ENCODE data around the gene TMEM184A.

Gene TMEM184A

DNA sequence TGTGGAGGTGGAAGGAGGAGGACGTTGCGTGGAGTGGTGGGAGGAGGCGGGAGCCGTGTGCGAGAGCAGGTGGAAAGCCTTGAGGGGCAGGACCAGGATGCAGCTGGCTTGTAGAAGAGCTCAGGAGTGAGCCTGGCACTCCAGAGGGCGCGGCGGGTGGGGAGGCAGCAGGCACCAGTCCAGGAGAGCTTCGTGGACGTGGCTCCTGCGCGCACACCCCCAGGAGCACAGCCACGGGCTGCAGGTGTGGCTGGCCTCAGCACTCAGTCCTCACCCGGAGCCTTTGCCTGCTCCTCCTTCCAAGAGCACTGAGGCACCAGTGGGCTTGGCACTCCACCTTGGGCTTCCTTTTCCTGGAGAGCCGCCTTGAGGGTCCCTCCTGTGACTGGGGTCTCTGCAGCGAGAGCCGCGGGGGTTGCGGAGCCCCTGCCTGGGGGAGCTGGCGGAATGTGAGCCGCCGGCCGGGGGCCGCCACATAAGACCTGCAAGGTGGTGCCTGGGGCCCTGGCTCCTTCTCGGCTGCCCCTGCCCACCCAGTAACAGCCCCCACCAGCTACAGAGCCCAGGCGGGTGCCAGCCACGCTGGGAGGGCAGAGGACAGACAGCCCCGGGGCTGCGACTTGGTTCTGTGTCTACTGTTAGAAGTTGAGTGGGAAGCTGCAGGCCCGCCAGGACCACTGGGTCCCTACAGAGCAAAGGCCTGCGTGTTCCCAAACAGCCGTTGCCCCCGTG, 14.4 kb downstream of the TMEM184A start:
- H2AFZ ChIP-seq (ENCODE audit: low read depth, low read length), result no peak overlapping the region
- H3K4me3 ChIP-seq (ENCODE audit: low read length), result no peak overlapping the region
- no peaks in the 10 kb centered on the region for H3K9me3 ChIP-seq (ENCODE audit: low read length)
- H3K36me3 ChIP-seq (ENCODE audit: insufficient read depth, low read length), result peaks cover 15% of the 10 kb centered on the region
- H3K27me3 ChIP-seq (ENCODE audit: insufficient read depth, low read length), result no peaks in the 10 kb centered on the region
- peaks cover 31% of the 10 kb centered on the region for H3K4me1 ChIP-seq (ENCODE audit: insufficient read depth, low read length)

GRCh38 chr7:1540776-1541271, 15.2 kb downstream of the TMEM184A start:
- Histone ChIP-seq H2AFZ (ENCODE audit: low read depth, low read length) (no peak overlapping the region), H3K4me1 (ENCODE audit: insufficient read depth, low read length) (peaks cover 38% of the 10 kb centered on the region), H3K4me3 (ENCODE audit: low read length) (no peak overlapping the region), H3K9me3 (ENCODE audit: low read length) (no peaks in the 10 kb centered on the region), H3K36me3 (ENCODE audit: insufficient read depth, low read length) (peaks cover 15% of the 10 kb centered on the region), H3K27me3 (ENCODE audit: insufficient read depth, low read length) (no peaks in the 10 kb centered on the region)

GRCh38 chr7:1539882-1540775, 15.9 kb downstream of the TMEM184A start:
- Histone ChIP-seq H3K9me3 (ENCODE audit: low read length) (no peaks in the 10 kb centered on the region), H2AFZ (ENCODE audit: low read depth, low read length) (no peak overlapping the region), H3K4me3 (ENCODE audit: low read length) (no peak overlapping the region), H3K27me3 (ENCODE audit: insufficient read depth, low read length) (no peaks in the 10 kb centered on the region), H3K36me3 (ENCODE audit: insufficient read depth, low read length) (peaks cover 15% of the 10 kb centered on the region), H3K4me1 (ENCODE audit: insufficient read depth, low read length) (peaks cover 43% of the 10 kb centered on the region)

DNA sequence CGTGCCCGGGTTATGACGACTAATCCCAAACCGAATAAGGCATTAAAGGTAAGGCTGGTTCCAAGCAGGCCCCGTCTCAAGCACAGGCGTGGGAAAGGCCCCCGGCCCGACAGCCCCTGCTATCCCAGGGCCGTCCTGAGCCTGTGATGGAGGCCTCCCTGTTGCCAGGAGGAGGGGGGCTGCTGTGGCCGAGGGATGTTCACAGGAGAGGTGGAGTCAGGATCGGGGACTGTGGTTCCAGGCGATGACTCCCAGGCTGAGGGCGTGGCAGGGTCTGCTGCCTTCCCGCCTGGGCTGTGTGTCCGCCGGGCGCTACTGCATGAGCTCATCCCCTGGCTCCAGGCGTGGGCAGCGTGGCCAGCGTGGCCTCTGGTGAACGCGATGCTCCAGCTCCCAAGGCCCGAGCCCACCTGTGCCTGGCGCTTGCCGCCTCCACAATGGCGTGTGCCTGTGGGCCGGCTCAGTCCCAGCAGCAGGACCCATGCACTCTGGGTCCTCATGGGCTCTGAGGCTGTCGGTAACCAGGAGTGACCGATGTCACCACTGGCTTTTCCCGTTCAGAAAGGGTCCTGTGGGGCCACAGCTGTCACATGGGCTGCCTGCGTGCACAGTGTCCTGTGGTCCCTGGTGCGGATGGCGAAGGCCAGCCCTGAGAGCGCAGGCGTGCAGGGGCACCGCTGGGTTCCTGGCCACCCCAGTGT, 16.7 kb downstream of the TMEM184A start:
- H2AFZ ChIP-seq (ENCODE audit: low read depth, low read length), result no peak overlapping the region
- no peaks in the 10 kb centered on the region for H3K27me3 ChIP-seq (ENCODE audit: insufficient read depth, low read length)
- H3K4me3 ChIP-seq (ENCODE audit: low read length), result no peak overlapping the region
- H3K36me3 ChIP-seq (ENCODE audit: insufficient read depth, low read length), result peaks cover 15% of the 10 kb centered on the region
- peaks cover 48% of the 10 kb centered on the region for H3K4me1 ChIP-seq (ENCODE audit: insufficient read depth, low read length)
- no peaks in the 10 kb centered on the region for H3K9me3 ChIP-seq (ENCODE audit: low read length)

GRCh38 chr7:1538544-1539180, 17.3 kb downstream of the TMEM184A start:
- Histone ChIP-seq H2AFZ (ENCODE audit: low read depth, low read length) (no peak overlapping the region), H3K27me3 (ENCODE audit: insufficient read depth, low read length) (no peaks in the 10 kb centered on the region), H3K4me1 (ENCODE audit: insufficient read depth, low read length) (peaks cover 55% of the 10 kb centered on the region), H3K4me3 (ENCODE audit: low read length) (peak overlapping the region; percentile 11), H3K36me3 (ENCODE audit: insufficient read depth, low read length) (peaks cover 15% of the 10 kb centered on the region), H3K9me3 (ENCODE audit: low read length) (no peaks in the 10 kb centered on the region)

DNA sequence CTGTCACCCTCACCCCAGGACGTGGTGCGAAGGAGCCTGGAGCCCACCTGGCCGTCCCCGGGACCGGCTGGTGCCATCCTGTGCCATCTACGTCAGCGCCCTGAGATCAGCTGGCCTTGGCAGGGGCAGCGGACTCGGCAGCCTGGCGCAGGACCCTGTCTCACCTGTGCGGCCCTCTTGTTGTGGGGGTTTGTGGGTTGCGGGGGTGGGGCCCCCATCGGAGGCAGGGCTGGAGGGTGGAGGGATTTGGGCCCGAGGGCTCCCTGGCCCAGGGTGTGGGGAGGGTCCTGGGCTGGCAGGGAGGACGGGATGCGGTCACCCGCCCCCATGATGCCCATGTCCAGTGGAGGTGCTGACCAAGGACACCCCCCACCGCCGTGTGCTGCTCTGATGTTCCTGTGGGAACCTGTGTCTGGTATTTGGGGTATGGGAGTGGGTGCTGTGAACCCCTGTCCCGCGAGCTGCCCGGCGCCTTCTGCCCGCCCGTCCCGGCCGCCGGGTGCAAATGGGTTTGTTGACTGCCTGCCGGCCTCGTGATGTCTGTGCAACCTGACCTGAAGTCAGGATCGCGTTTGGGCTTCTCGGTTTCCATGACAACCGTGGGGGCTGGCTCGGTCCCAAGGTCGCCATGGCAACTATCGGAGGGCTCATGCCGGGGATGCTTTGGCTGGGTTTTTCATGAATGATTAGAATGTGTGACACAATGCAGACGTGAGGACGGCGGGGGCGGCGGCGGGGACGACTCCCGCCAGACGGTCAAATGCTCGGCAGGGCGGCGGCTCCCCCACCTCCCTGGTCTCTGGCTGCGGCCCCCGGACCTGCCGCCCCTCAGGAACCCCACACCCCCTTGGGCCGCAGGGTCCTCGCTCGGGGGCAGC, 18.2 kb downstream of the TMEM184A start:
- H3K9me3 ChIP-seq (ENCODE audit: low read length), result no peaks in the 10 kb centered on the region
- H3K4me3 ChIP-seq (ENCODE audit: low read length), result peak overlapping the region; percentile 18
- peaks cover 61% of the 10 kb centered on the region for H3K4me1 ChIP-seq (ENCODE audit: insufficient read depth, low read length)
- no peak overlapping the region for H2AFZ ChIP-seq (ENCODE audit: low read depth, low read length)
- peaks cover 15% of the 10 kb centered on the region for H3K36me3 ChIP-seq (ENCODE audit: insufficient read depth, low read length)
- H3K27me3 ChIP-seq (ENCODE audit: insufficient read depth, low read length), result no peaks in the 10 kb centered on the region

DNA sequence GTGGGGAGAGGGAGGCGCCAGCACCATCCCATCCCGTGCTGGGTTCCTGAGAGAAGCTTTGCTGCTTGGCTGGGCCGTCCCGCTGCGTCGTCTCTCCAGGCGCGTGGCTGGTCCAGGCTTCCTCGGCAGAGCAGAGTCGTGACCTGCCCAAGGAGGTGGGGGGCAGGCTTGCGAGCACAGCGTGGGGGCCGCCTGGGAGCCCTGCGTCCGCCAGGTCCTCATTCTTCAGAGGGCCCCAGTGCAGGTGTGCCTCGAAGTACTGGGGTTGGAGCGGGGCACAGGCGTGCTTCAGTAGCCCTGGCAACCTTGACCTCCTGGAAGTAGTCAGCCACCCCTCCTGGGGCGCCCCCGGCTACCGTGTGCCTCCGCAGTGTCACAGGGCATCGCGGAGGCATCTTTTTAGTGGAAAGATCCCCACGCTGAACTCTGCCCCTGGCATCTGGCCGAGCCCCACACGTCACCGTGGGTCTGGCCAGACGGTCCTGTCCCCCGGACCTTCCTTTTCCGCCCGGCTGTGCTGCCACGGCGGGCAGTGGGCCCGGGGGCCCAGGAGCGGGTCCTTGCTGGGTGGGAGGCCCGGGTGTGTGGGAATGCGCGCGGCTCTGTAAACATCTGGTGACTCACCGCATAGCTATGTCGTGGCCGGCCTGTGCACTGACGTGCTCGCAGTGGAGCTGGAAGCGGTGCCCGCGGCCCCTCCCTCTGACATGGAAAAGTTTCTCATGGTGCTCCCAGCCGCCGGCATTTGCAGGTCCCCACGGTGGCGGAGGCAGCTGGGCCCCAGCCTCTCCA, 19.1 kb downstream of the TMEM184A start:
- Histone ChIP-seq H3K9me3 (ENCODE audit: low read length) (no peaks in the 10 kb centered on the region), H3K4me1 (ENCODE audit: insufficient read depth, low read length) (peaks cover 69% of the 10 kb centered on the region), H2AFZ (ENCODE audit: low read depth, low read length) (no peak overlapping the region), H3K27me3 (ENCODE audit: insufficient read depth, low read length) (no peaks in the 10 kb centered on the region), H3K4me3 (ENCODE audit: low read length) (peak overlapping the region; percentile 21), H3K36me3 (ENCODE audit: insufficient read depth, low read length) (peaks cover 15% of the 10 kb centered on the region)

GRCh38 chr7:1536455-1536742, 19.6 kb downstream of the TMEM184A start:
- Histone ChIP-seq H3K4me3 (ENCODE audit: low read length) (no peak overlapping the region), H3K36me3 (ENCODE audit: insufficient read depth, low read length) (peaks cover 14% of the 10 kb centered on the region), H3K9me3 (ENCODE audit: low read length) (no peaks in the 10 kb centered on the region), H2AFZ (ENCODE audit: low read depth, low read length) (no peak overlapping the region), H3K27me3 (ENCODE audit: insufficient read depth, low read length) (no peaks in the 10 kb centered on the region), H3K4me1 (ENCODE audit: insufficient read depth, low read length) (peaks cover 74% of the 10 kb centered on the region)

- peaks cover 9% of the 10 kb centered on the region for H3K36me3 ChIP-seq (ENCODE audit: insufficient read depth, low read length)
- H3K27me3 ChIP-seq (ENCODE audit: insufficient read depth, low read length), result no peaks in the 10 kb centered on the region
- no peaks in the 10 kb centered on the region for H3K9me3 ChIP-seq (ENCODE audit: low read length)
- H3K4me1 ChIP-seq (ENCODE audit: insufficient read depth, low read length), result peaks cover 76% of the 10 kb centered on the region
- no peak overlapping the region for H3K4me3 ChIP-seq (ENCODE audit: low read length)
- H2AFZ ChIP-seq (ENCODE audit: low read depth, low read length), result no peak overlapping the region
Observed at GRCh38 chr7:1535701-1536454, 20.1 kb downstream of the TMEM184A start.

- H2AFZ ChIP-seq (ENCODE audit: low read depth, low read length), result no peak overlapping the region
- H3K9me3 ChIP-seq (ENCODE audit: low read length), result no peaks in the 10 kb centered on the region
- H3K27me3 ChIP-seq (ENCODE audit: insufficient read depth, low read length), result no peaks in the 10 kb centered on the region
- H3K4me3 ChIP-seq (ENCODE audit: low read length), result no peak overlapping the region
- peaks cover 4% of the 10 kb centered on the region for H3K36me3 ChIP-seq (ENCODE audit: insufficient read depth, low read length)
- peaks cover 76% of the 10 kb centered on the region for H3K4me1 ChIP-seq (ENCODE audit: insufficient read depth, low read length)
Observed at GRCh38 chr7:1535100-1535458, 20.9 kb downstream of the TMEM184A start.
